K562 (cell line): Measurements from ENCODE around the gene TXLNG. TPM values are rescaled to one million over a fixed set of nuclear protein-coding genes. Genes with fewer than 3 reads are reported as not detected.
A peak's percentile ranks its signal among the peaks of the same experiment; 100 is the strongest.
"Not testable (repeated sequence)": the region's sequence is repeated elsewhere in the genome, so short reads cannot be mapped to it uniquely, and the experiment has no call there.

Source experiments
- ATAC-seq: fragments of 200-7000 bp; cut with Tn5 transposase; 3 replicates; pipeline ENCODE4 v1.9.1; 2020; ENCODE audit warnings: moderate library complexity
- BruUV-seq: library from RNA; stranded (reverse); fragments of 400-500 nt; replicated peaks from 2 replicates; lab custom pipeline; 2021; lab: Mats Ljungman, UMichigan
- CTCF ChIA-PET: fragments of 300-600 bp; formaldehyde crosslinking; extraction: SDS; loops from one replicate; lab custom pipeline; 2021; ENCODE audit warnings: low intra/inter-chr PET ratio; lab: Yijun Ruan, JAX
- POLR2A ChIA-PET: fragments of 300-600, 350-650 bp; sonication (Branson Sonifier 250); formaldehyde crosslinking; extraction: SDS; loops from one replicate; lab custom pipeline; 2021; ENCODE audit warnings: antibody characterized with exemption, inconsistent platforms; lab: Yijun Ruan, JAX
- DNase-seq, 4 experiments: peaks; one replicate each; pipeline versions ENCODE4 v3.0.0 to v3.0.0-alpha.2; 2011 to 2018; ENCODE audit warnings: low spot score in 3 of 4, mixed read lengths in 3 of 4; ENCODE audit errors: extremely low read depth in 1 of 4
- FAIRE-seq: peaks from 2 replicates; lab custom pipeline; 2011; peaks lifted over from hg19 to GRCh38; lab: Jason Lieb, UNC
- H2AFZ ChIP-seq: 2 replicates; pipeline ENCODE4 v1.6.0; 2011; ENCODE audit warnings: low read depth, low read length, control low read depth, inconsistent platforms
- H3K27ac ChIP-seq: fragments of 200-600 bp; 3 replicates; pipeline ENCODE4 v1.8.0; 2011; ENCODE audit warnings: low read depth, mild to moderate bottlenecking, control low read depth, inconsistent platforms, low read length, moderate library complexity, mixed read lengths; ENCODE audit errors: extremely low read depth
- H3K27me3 ChIP-seq, 2 experiments: fragments of 300-600 bp in 1 of 2; 2 replicates in 1 of 2; 3 replicates in 1 of 2; pipeline versions ENCODE4 v1.6.0 to v1.8.0; 2011; ENCODE audit warnings: inconsistent platforms in 2 of 2, low read length in 2 of 2, mild to moderate bottlenecking in 1 of 2, mixed read lengths in 1 of 2, moderate library complexity in 1 of 2; ENCODE audit not compliant: control insufficient read depth in 2 of 2, insufficient read depth in 2 of 2
- H3K36me3 ChIP-seq: fragments of 300-600 bp; 3 replicates; pipeline ENCODE4 v1.8.0; 2011; ENCODE audit warnings: mild to moderate bottlenecking, low read length, inconsistent platforms; ENCODE audit not compliant: control insufficient read depth, insufficient read depth
- H3K4me1 ChIP-seq, 2 experiments: fragments of 200-600 bp in 1 of 2; replicated peaks in 1 of 2; 2 replicates in 1 of 2; 3 replicates in 1 of 2; pipeline versions ENCODE4 v1.5.1 to v1.8.0; 2011; ENCODE audit warnings: inconsistent platforms in 2 of 2, low read length in 2 of 2, mild to moderate bottlenecking in 1 of 2, mixed read lengths in 1 of 2, moderate library complexity in 1 of 2; ENCODE audit not compliant: control insufficient read depth in 2 of 2, insufficient read depth in 2 of 2
- H3K4me2 ChIP-seq: 2 replicates; pipeline ENCODE4 v1.6.1; 2011; ENCODE audit warnings: low read length, control low read depth, inconsistent platforms, mixed read lengths; ENCODE audit not compliant: insufficient read depth
- H3K4me3 ChIP-seq: fragments of 200-600 bp; sonication (generic), shearing (Covaris generic); 2 replicates; pipeline ENCODE4 v1.5.1; 2016; ENCODE audit warnings: control low read depth, inconsistent platforms
- H3K79me2 ChIP-seq: fragments of 200-600 bp; 3 replicates; pipeline ENCODE4 v1.8.0; 2011; ENCODE audit warnings: low read length, inconsistent platforms; ENCODE audit not compliant: control insufficient read depth, insufficient read depth
- H3K9ac ChIP-seq, 2 experiments: 2 replicates each; pipeline versions ENCODE4 v1.6.0 to v1.6.1; 2011; ENCODE audit warnings: low read depth in 2 of 2, low read length in 2 of 2, control low read depth in 1 of 2, inconsistent platforms in 1 of 2, mild to moderate bottlenecking in 1 of 2, mixed read lengths in 1 of 2; ENCODE audit not compliant: insufficient read depth in 1 of 2
- H3K9me1 ChIP-seq: one replicate; pipeline ENCODE4 v1.6.0; 2011; ENCODE audit warnings: inconsistent platforms, mild to moderate bottlenecking, low read length, moderate library complexity; ENCODE audit not compliant: control insufficient read depth, insufficient read depth
- H3K9me3 ChIP-seq: replicated peaks from 2 replicates; pipeline ENCODE4 v1.5.1; 2011; ENCODE audit warnings: low read depth, low read length, inconsistent platforms; ENCODE audit not compliant: control insufficient read depth, insufficient read depth
- H4K20me1 ChIP-seq: replicated peaks from 2 replicates; pipeline ENCODE4 v1.6.1; 2011; ENCODE audit warnings: low read length, inconsistent platforms, mixed read lengths; ENCODE audit not compliant: control insufficient read depth, insufficient read depth
- ZNF24 ChIP-seq: fragments of 450-650 bp; IDR thresholded peaks from 2 replicates; pipeline ENCODE4 v1.6.1; 2016
- WGBS: fragments of 100-300 bp; shearing (Covaris generic); methylation state at CpG from one replicate; pipeline ENCODE4 v1.1.6; 2016; ENCODE audit warnings: low coverage, mixed read lengths; ENCODE audit not compliant: insufficient coverage; ENCODE audit errors: missing lambda C conversion rate; 5-methylcytosine and 5-hydroxymethylcytosine counted together
- in situ Hi-C: fragments of 300-500 bp; cut with MboI; formaldehyde crosslinking; loops from 4 replicates; pipeline ENCODE4 v1.15.0; 2018; ENCODE audit warnings: inconsistent platforms, mixed read lengths
- intact Hi-C: fragments of 100-400 bp; cut with micrococcal nuclease; formaldehyde crosslinking; loops from 2 replicates; pipeline ENCODE4 v1.14.2; 2022
- polyA plus RNA-seq, 8 experiments: library from polyadenylated mRNA; depleted of rRNA in 4 of 8; stranded (reverse) in 5 of 8; unstranded in 3 of 8; fragments of >200 nt; fragmentation: Nextera tagmentation in 2 of 8; fragmentation: Illumina TruSeq in 1 of 8; extraction: Ambion mirVana in 2 of 8; extraction: Trizol in 1 of 8; gene quantifications; 2 replicates each; pipeline versions ENCODE4 v1.2.1 to v1.2.3, GENCODE V29; 2011 to 2014; ENCODE audit warnings: inconsistent platforms in 1 of 8, missing spikeins in 1 of 8
- total RNA-seq, 7 experiments: library from RNA; depleted of rRNA in 6 of 7; stranded (reverse); fragments of >200 nt in 6 of 7; fragmentation: Illumina TruSeq in 2 of 7; extraction: Trizol in 2 of 7; gene quantifications; 2 replicates each; pipeline versions ENCODE4 v1.2.1 to v1.2.3, GENCODE V29; 2011 to 2021; ENCODE audit warnings: low replicate concordance in 1 of 7
- TF ChIP-seq, protein P1 (sequence below): sonication (generic); formaldehyde crosslinking; IDR thresholded peaks from 2 replicates; pipeline ENCODE4 v1.8.1; 2023; ENCODE audit warnings: mild to moderate bottlenecking, missing genetic modification reagents

TXLNG gene
- total and polyA plus RNA-seq, 9 of the 15 experiments (the other 6 are each of a cell fraction or from before 2014, with no cell fraction given) = 13.1 to 47.0 (median 31.6) TPM

DNA sequence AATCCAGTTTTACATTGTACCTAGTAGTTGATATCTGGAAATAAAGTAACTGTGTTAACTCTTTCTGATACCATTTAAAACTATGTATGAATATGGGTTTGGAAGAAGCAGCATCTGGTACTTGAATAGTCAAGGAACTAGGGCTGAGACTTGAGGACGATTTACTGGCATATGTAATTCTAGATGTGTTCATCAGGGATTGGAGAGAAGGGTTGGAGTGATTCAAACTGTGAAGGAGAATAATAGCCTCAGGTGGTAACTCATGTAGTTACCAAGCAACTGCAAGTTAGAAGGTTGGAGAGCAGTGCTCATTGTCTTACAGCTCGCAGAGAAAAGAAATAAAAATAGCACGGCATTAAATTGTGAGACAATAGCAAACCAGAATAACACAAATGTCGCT lies 29.5 kb upstream of the TXLNG start:
- no peak overlapping the region for H2AFZ ChIP-seq

DNA sequence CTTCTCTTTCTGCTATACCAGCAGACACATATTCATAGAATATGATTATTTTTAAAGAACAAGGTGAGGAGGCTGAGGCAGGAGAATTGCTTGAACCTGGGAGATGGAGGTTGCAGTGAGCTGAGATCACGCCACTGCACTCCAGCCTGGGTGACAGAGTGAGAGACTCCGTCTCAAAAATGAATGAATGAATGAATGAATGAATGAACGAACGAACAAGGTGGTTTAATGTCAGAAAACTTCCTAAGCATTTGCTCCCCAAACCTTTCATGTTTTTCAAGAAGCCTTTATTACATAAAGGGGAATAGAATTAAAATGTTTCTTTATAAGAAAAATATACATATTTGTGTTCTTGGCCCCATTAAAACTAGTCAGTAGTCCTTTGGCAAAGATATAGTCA lies 24.8 kb upstream of the TXLNG start:
- H3K9ac ChIP-seq, H3K27ac ChIP-seq, CTCF ChIA-PET, H3K9me1 ChIP-seq, H3K4me1 ChIP-seq, H3K27me3 ChIP-seq, H3K4me3 ChIP-seq, H3K4me2 ChIP-seq, BruUV-seq, FAIRE-seq, in situ Hi-C loops, ATAC-seq, DNase-seq, H2AFZ ChIP-seq, H3K9me3 ChIP-seq, intact Hi-C loops, H3K79me2 ChIP-seq, H4K20me1 ChIP-seq: not testable (repeated sequence)
- 69% methylated on average over 4 of the region's 4 CpGs for WGBS
- peak; percentile 84 for TF ChIP-seq ZNF24
- POLR2A ChIA-PET = interaction anchor here (2.7 kb wide), 1 partner anchor 10 kb away, joined by 9 read pairs; no protein-coding TSS in a partner anchor
- peaks cover 27% of the 10 kb centered on the region for H3K36me3 ChIP-seq

More for the DNA sequence above, 29.5 kb upstream of the TXLNG start:
- no peak for DNase-seq
- no peaks in the 10 kb centered on the region for H3K4me1 ChIP-seq
- no peaks in the 10 kb centered on the region for H3K27me3 ChIP-seq
- no peak overlapping the region for H3K4me2 ChIP-seq
- H4K20me1 ChIP-seq = no peaks in the 10 kb centered on the region
- WGBS = 89% methylated on average over 4 of the region's 4 CpGs
- H3K79me2 ChIP-seq = no peaks in the 10 kb centered on the region
- H3K27ac ChIP-seq = no peak overlapping the region
- BruUV-seq = no TSS peak
- intact Hi-C loops = no loop called here
- H3K9ac ChIP-seq = no peak overlapping the region
- no peak for ATAC-seq
- H3K36me3 ChIP-seq = peaks cover 64% of the 10 kb centered on the region
- H3K9me3 ChIP-seq = no peaks in the 10 kb centered on the region
- in situ Hi-C loops = no loop called here
- H3K9me1 ChIP-seq = no peaks in the 10 kb centered on the region
- POLR2A ChIA-PET = interaction anchor here (4.6 kb wide), 1 partner anchor 15 kb away, joined by 19 read pairs; no protein-coding TSS in a partner anchor
- CTCF ChIA-PET = no interaction called here
- FAIRE-seq = no peak
- TF ChIP-seq, protein P1, sequence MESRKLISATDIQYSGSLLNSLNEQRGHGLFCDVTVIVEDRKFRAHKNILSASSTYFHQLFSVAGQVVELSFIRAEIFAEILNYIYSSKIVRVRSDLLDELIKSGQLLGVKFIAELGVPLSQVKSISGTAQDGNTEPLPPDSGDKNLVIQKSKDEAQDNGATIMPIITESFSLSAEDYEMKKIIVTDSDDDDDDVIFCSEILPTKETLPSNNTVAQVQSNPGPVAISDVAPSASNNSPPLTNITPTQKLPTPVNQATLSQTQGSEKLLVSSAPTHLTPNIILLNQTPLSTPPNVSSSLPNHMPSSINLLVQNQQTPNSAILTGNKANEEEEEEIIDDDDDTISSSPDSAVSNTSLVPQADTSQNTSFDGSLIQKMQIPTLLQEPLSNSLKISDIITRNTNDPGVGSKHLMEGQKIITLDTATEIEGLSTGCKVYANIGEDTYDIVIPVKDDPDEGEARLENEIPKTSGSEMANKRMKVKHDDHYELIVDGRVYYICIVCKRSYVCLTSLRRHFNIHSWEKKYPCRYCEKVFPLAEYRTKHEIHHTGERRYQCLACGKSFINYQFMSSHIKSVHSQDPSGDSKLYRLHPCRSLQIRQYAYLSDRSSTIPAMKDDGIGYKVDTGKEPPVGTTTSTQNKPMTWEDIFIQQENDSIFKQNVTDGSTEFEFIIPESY (CRISPR knock-in tag) = no peak
- TF ChIP-seq, all 486 proteins: peak for 0
- H3K4me3 ChIP-seq = no peak overlapping the region
